HepG2 (cell line): ENCODE measurements around the gene ENO2. TPM values are rescaled to one million over a fixed set of nuclear protein-coding genes. Genes with fewer than 3 reads are reported as not detected.

ENCODE experiments used
- CHD4 ChIP-seq: fragments of 200-600 bp; sonication (generic); IDR thresholded peaks from 2 replicates; pipeline ENCODE4 v1.7.0; 2017; ENCODE audit warnings: mild to moderate bottlenecking, low read length, borderline replicate concordance
- NFATC3 ChIP-seq: sonication (generic); formaldehyde crosslinking; IDR thresholded peaks from 2 replicates; pipeline ENCODE4 v1.5.1; 2020; ENCODE audit warnings: mild to moderate bottlenecking, missing genetic modification reagents
- TBL1XR1 ChIP-seq: fragments of 150-350 bp; IDR thresholded peaks from 2 replicates; pipeline ENCODE4 v1.6.1; 2014; ENCODE audit warnings: borderline replicate concordance, low read length; ENCODE audit not compliant: partially characterized antibody
- ZBTB8A ChIP-seq: sonication (generic); formaldehyde crosslinking; IDR thresholded peaks from 2 replicates; pipeline ENCODE4 v1.4.0; 2020; ENCODE audit warnings: mild to moderate bottlenecking, low read depth, missing genetic modification reagents, borderline replicate concordance
- ZFP36L1 ChIP-seq: sonication (generic); formaldehyde crosslinking; IDR thresholded peaks from 2 replicates; pipeline ENCODE4 v1.8.0; 2022; ENCODE audit warnings: mild to moderate bottlenecking, missing genetic modification reagents, moderate library complexity
- ZNF207 ChIP-seq: fragments of 450-650 bp; IDR thresholded peaks from 2 replicates; pipeline ENCODE4 v1.6.1; 2016; ENCODE audit warnings: antibody characterized with exemption, borderline replicate concordance
- polyA plus RNA-seq, 8 experiments: library from polyadenylated mRNA; depleted of rRNA in 3 of 8; stranded (reverse) in 7 of 8; unstranded in 1 of 8; fragments of >200 nt; fragmentation: Illumina TruSeq in 4 of 8; extraction: Trizol in 4 of 8; gene quantifications; 2 replicates each; pipeline versions ENCODE4 v1.2.1 to v1.2.3, GENCODE V29; 2011 to 2016; ENCODE audit warnings: low read depth in 4 of 8, missing spikeins in 1 of 8, mixed read lengths in 1 of 8; ENCODE audit not compliant: insufficient read depth in 1 of 8
- total RNA-seq, 5 experiments: library from RNA; depleted of rRNA; stranded (reverse); fragments of >200 nt; fragmentation: Illumina TruSeq; extraction: Trizol; gene quantifications; 2 replicates each; pipeline ENCODE4 v1.2.3, GENCODE V29; 2016; ENCODE audit warnings: low read depth in 1 of 5
- TF ChIP-seq, protein P1 (sequence below): sonication (generic); formaldehyde crosslinking; IDR thresholded peaks from 2 replicates; pipeline ENCODE4 v1.4.0; 2020; ENCODE audit warnings: missing genetic modification reagents, borderline replicate concordance
- TF ChIP-seq, protein P2 (sequence below): sonication (generic); formaldehyde crosslinking; conservative IDR thresholded peaks from 2 replicates; pipeline ENCODE4 v1.8.0; 2022; ENCODE audit warnings: low read depth, missing genetic modification reagents
- TF ChIP-seq, protein P3 (sequence below): sonication (generic); formaldehyde crosslinking; conservative IDR thresholded peaks from 2 replicates; pipeline ENCODE4 v1.4.0; 2020; ENCODE audit warnings: mild to moderate bottlenecking, missing genetic modification reagents, moderate library complexity
- TF ChIP-seq, protein P4 (sequence below): sonication (generic); formaldehyde crosslinking; IDR thresholded peaks from 2 replicates; pipeline ENCODE4 v1.4.0; 2020; ENCODE audit warnings: mild to moderate bottlenecking, missing genetic modification reagents
- TF ChIP-seq, protein P5 (sequence below): sonication (generic); formaldehyde crosslinking; IDR thresholded peaks from 2 replicates; pipeline ENCODE4 v1.8.1; 2023; ENCODE audit warnings: mild to moderate bottlenecking, missing genetic modification reagents
- TF ChIP-seq, protein P6 (sequence below): sonication (generic); formaldehyde crosslinking; IDR thresholded peaks from 2 replicates; pipeline ENCODE4 v1.4.0; 2020; ENCODE audit warnings: missing genetic modification reagents, mild to moderate bottlenecking, borderline replicate concordance

The ENO2 gene
- total and polyA plus RNA-seq, 2 of the 13 experiments (the other 11 are each of a cell fraction or from before 2014, with no cell fraction given): 19.3 to 136 TPM

DNA sequence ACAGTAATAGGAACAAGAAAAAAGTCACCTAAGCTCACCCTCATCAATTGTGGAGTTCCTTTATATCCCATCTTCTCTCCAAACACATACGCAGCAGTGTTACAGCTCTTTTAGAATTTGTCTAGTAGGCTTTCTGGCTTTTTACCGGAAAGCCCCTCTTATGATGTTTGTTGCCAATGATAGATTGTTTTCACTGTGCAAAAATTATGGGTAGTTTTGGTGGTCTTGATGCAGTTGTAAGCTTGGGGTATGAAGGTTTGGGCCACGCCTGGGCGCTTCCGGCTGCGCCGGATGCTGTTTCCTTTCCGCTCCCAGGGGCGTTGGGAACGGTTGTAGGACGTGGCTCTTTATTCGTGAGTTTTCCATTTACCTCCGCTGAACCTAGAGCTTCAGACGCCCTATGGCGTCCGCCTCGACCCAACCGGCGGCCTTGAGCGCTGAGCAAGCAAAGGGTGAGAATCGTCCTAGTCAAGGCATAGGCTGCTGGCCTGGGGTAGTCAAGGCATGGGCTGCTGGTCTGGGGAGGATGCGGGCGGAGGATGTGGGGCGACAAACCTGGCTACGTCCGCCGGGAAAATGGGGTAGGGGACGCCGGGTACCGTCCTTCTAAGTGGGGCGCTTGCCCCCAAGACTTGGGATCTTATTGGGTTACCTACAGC lies 29.5 kb downstream of the ENO2 start, which contains the start of the genes C12orf57 and RNU7-1 (continued):
- TF ChIP-seq, protein P1, sequence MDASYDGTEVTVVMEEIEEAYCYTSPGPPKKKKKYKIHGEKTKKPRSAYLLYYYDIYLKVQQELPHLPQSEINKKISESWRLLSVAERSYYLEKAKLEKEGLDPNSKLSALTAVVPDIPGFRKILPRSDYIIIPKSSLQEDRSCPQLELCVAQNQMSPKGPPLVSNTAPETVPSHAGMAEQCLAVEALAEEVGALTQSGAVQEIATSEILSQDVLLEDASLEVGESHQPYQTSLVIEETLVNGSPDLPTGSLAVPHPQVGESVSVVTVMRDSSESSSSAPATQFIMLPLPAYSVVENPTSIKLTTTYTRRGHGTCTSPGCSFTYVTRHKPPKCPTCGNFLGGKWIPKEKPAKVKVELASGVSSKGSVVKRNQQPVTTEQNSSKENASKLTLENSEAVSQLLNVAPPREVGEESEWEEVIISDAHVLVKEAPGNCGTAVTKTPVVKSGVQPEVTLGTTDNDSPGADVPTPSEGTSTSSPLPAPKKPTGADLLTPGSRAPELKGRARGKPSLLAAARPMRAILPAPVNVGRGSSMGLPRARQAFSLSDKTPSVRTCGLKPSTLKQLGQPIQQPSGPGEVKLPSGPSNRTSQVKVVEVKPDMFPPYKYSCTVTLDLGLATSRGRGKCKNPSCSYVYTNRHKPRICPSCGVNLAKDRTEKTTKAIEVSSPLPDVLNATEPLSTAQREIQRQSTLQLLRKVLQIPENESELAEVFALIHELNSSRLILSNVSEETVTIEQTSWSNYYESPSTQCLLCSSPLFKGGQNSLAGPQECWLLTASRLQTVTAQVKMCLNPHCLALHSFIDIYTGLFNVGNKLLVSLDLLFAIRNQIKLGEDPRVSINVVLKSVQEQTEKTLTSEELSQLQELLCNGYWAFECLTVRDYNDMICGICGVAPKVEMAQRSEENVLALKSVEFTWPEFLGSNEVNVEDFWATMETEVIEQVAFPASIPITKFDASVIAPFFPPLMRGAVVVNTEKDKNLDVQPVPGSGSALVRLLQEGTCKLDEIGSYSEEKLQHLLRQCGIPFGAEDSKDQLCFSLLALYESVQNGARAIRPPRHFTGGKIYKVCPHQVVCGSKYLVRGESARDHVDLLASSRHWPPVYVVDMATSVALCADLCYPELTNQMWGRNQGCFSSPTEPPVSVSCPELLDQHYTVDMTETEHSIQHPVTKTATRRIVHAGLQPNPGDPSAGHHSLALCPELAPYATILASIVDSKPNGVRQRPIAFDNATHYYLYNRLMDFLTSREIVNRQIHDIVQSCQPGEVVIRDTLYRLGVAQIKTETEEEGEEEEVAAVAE (CRISPR knock-in tag): peak; percentile 87; the same call in 1 of the 2 replicates
- TF ChIP-seq, protein P2, sequence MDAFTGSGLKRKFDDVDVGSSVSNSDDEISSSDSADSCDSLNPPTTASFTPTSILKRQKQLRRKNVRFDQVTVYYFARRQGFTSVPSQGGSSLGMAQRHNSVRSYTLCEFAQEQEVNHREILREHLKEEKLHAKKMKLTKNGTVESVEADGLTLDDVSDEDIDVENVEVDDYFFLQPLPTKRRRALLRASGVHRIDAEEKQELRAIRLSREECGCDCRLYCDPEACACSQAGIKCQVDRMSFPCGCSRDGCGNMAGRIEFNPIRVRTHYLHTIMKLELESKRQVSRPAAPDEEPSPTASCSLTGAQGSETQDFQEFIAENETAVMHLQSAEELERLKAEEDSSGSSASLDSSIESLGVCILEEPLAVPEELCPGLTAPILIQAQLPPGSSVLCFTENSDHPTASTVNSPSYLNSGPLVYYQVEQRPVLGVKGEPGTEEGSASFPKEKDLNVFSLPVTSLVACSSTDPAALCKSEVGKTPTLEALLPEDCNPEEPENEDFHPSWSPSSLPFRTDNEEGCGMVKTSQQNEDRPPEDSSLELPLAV: peak; percentile 29
- TF ChIP-seq, protein P3, sequence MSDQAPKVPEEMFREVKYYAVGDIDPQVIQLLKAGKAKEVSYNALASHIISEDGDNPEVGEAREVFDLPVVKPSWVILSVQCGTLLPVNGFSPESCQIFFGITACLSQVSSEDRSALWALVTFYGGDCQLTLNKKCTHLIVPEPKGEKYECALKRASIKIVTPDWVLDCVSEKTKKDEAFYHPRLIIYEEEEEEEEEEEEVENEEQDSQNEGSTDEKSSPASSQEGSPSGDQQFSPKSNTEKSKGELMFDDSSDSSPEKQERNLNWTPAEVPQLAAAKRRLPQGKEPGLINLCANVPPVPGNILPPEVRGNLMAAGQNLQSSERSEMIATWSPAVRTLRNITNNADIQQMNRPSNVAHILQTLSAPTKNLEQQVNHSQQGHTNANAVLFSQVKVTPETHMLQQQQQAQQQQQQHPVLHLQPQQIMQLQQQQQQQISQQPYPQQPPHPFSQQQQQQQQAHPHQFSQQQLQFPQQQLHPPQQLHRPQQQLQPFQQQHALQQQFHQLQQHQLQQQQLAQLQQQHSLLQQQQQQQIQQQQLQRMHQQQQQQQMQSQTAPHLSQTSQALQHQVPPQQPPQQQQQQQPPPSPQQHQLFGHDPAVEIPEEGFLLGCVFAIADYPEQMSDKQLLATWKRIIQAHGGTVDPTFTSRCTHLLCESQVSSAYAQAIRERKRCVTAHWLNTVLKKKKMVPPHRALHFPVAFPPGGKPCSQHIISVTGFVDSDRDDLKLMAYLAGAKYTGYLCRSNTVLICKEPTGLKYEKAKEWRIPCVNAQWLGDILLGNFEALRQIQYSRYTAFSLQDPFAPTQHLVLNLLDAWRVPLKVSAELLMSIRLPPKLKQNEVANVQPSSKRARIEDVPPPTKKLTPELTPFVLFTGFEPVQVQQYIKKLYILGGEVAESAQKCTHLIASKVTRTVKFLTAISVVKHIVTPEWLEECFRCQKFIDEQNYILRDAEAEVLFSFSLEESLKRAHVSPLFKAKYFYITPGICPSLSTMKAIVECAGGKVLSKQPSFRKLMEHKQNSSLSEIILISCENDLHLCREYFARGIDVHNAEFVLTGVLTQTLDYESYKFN (CRISPR knock-in tag): peak; percentile 62
- TF ChIP-seq NFATC3 (CRISPR knock-in tag) (no peak), TBL1XR1 (peak; percentile 39), ZFP36L1 (peak; percentile 76; the same call in 1 of the 2 replicates), CHD4 (no peak), ZNF207 (no peak), ZBTB8A (0 out of 2 replicates have a peak, but pooled peaks have one; percentile 55)
- TF ChIP-seq, protein P4, sequence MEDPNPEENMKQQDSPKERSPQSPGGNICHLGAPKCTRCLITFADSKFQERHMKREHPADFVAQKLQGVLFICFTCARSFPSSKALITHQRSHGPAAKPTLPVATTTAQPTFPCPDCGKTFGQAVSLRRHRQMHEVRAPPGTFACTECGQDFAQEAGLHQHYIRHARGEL (CRISPR knock-in tag): 0 out of 2 replicates have a peak, but pooled peaks have one; percentile 74
- TF ChIP-seq, protein P5, sequence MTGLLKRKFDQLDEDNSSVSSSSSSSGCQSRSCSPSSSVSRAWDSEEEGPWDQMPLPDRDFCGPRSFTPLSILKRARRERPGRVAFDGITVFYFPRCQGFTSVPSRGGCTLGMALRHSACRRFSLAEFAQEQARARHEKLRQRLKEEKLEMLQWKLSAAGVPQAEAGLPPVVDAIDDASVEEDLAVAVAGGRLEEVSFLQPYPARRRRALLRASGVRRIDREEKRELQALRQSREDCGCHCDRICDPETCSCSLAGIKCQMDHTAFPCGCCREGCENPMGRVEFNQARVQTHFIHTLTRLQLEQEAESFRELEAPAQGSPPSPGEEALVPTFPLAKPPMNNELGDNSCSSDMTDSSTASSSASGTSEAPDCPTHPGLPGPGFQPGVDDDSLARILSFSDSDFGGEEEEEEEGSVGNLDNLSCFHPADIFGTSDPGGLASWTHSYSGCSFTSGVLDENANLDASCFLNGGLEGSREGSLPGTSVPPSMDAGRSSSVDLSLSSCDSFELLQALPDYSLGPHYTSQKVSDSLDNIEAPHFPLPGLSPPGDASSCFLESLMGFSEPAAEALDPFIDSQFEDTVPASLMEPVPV (CRISPR knock-in tag): peak; percentile 63; the same call in 1 of the 2 replicates
- TF ChIP-seq, protein P6, sequence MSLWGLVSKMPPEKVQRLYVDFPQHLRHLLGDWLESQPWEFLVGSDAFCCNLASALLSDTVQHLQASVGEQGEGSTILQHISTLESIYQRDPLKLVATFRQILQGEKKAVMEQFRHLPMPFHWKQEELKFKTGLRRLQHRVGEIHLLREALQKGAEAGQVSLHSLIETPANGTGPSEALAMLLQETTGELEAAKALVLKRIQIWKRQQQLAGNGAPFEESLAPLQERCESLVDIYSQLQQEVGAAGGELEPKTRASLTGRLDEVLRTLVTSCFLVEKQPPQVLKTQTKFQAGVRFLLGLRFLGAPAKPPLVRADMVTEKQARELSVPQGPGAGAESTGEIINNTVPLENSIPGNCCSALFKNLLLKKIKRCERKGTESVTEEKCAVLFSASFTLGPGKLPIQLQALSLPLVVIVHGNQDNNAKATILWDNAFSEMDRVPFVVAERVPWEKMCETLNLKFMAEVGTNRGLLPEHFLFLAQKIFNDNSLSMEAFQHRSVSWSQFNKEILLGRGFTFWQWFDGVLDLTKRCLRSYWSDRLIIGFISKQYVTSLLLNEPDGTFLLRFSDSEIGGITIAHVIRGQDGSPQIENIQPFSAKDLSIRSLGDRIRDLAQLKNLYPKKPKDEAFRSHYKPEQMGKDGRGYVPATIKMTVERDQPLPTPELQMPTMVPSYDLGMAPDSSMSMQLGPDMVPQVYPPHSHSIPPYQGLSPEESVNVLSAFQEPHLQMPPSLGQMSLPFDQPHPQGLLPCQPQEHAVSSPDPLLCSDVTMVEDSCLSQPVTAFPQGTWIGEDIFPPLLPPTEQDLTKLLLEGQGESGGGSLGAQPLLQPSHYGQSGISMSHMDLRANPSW: peak; percentile 95; the same call in 1 of the 2 replicates
